Liver (tissue), 9 donors: Measurements from ENCODE around the gene LIMCH1. TPM values are rescaled to one million over a fixed set of nuclear protein-coding genes. Genes with fewer than 3 reads are reported as not detected.

ENCODE experiments used
- DNase-seq: peaks from one replicate; pipeline ENCODE4 v3.0.0-alpha.2; 2017; ENCODE audit warnings: low spot score
- H3K27ac ChIP-seq, 2 donors: one replicate each; pipeline ENCODE4 v1.7.0; 2013; ENCODE audit warnings: inconsistent platforms in 2 of 2, low read length in 2 of 2, control low read depth in 1 of 2, low read depth in 1 of 2, mild to moderate bottlenecking in 1 of 2
- H3K27me3 ChIP-seq, 4 donors: one replicate each; pipeline versions ENCODE4 v1.6.1 to v1.7.0; 2013; ENCODE audit warnings: low read length in 3 of 4, inconsistent platforms in 1 of 4, mild to moderate bottlenecking in 1 of 4, moderate library complexity in 1 of 4; ENCODE audit not compliant: control insufficient read depth in 4 of 4, insufficient read depth in 4 of 4
- H3K36me3 ChIP-seq, 4 donors: one replicate each; pipeline versions ENCODE4 v1.6.1 to v1.7.0; 2013; ENCODE audit warnings: low read length in 3 of 4, mild to moderate bottlenecking in 3 of 4, low read depth in 1 of 4, moderate library complexity in 1 of 4; ENCODE audit not compliant: control insufficient read depth in 4 of 4, insufficient read depth in 3 of 4
- H3K4me1 ChIP-seq, 4 donors: one replicate each; pipeline versions ENCODE4 v1.6.1 to v1.7.0; 2013; ENCODE audit warnings: low read length in 3 of 4, mild to moderate bottlenecking in 3 of 4, moderate library complexity in 1 of 4; ENCODE audit not compliant: control insufficient read depth in 4 of 4, insufficient read depth in 4 of 4
- H3K4me3 ChIP-seq, 3 donors: one replicate each; pipeline versions ENCODE4 v1.6.1 to v1.7.0; 2013; ENCODE audit warnings: low read length in 3 of 3, control low read depth in 1 of 3, low read depth in 1 of 3, mild to moderate bottlenecking in 1 of 3
- H3K9ac ChIP-seq, 2 donors: one replicate each; pipeline ENCODE4 v1.7.0; 2013; ENCODE audit warnings: low read length in 2 of 2, mild to moderate bottlenecking in 2 of 2, moderate library complexity in 2 of 2, control low read depth in 1 of 2, low read depth in 1 of 2
- H3K9me3 ChIP-seq, 4 donors: one replicate each; pipeline versions ENCODE4 v1.6.1 to v1.7.0; 2013; ENCODE audit warnings: low read length in 3 of 4; ENCODE audit not compliant: control insufficient read depth in 4 of 4
- ATF3 ChIP-seq: IDR thresholded peaks from 2 replicates; pipeline ENCODE4 v1.6.1; 2016; ENCODE audit warnings: antibody characterized with exemption
- CTCF ChIP-seq: fragments of 150-350 bp; IDR thresholded peaks from 2 replicates; pipeline ENCODE4 v1.5.1; 2017; ENCODE audit warnings: improper control_type of control experiment, low read depth, low read length; ENCODE audit not compliant: missing input control
- EGR1 ChIP-seq, 2 donors: IDR thresholded peaks; 2 replicates each; pipeline ENCODE4 v1.6.1; 2016 to 2018; ENCODE audit warnings: antibody characterized with exemption in 2 of 2, low read depth in 2 of 2
- FOXA1 ChIP-seq: IDR thresholded peaks from 2 replicates; pipeline ENCODE4 v1.6.1; 2016; ENCODE audit warnings: antibody characterized with exemption
- FOXA2 ChIP-seq: IDR thresholded peaks from 2 replicates; pipeline ENCODE4 v1.6.1; 2016; ENCODE audit warnings: antibody characterized with exemption
- GABPA ChIP-seq, 2 donors: IDR thresholded peaks in 1 of 2; conservative IDR thresholded peaks in 1 of 2; 2 replicates each; pipeline ENCODE4 v1.6.1; 2016; ENCODE audit warnings: antibody characterized with exemption in 2 of 2, mild to moderate bottlenecking in 1 of 2, moderate library complexity in 1 of 2
- HNF4A ChIP-seq, 2 donors: conservative IDR thresholded peaks; 2 replicates each; pipeline ENCODE4 v1.6.1; 2016; ENCODE audit warnings: antibody characterized with exemption in 2 of 2, mild to moderate bottlenecking in 2 of 2
- HNF4G ChIP-seq: IDR thresholded peaks from 2 replicates; pipeline ENCODE4 v1.6.1; 2016; ENCODE audit warnings: antibody characterized with exemption
- JUND ChIP-seq, 2 donors: IDR thresholded peaks; 2 replicates each; pipeline ENCODE4 v1.6.1; 2016; ENCODE audit warnings: antibody characterized with exemption in 2 of 2
- MAX ChIP-seq: IDR thresholded peaks from 2 replicates; pipeline ENCODE4 v1.6.1; 2016; ENCODE audit warnings: antibody characterized with exemption
- NR2F2 ChIP-seq: IDR thresholded peaks from 2 replicates; pipeline ENCODE4 v1.6.1; 2016; ENCODE audit warnings: antibody characterized with exemption
- RAD21 ChIP-seq, 2 donors: IDR thresholded peaks; 2 replicates each; pipeline ENCODE4 v1.6.1; 2016; ENCODE audit warnings: antibody characterized with exemption in 2 of 2, mild to moderate bottlenecking in 2 of 2
- REST ChIP-seq: IDR thresholded peaks from 2 replicates; pipeline ENCODE4 v1.6.1; 2016; ENCODE audit warnings: antibody characterized with exemption, mild to moderate bottlenecking
- RXRA ChIP-seq, 2 donors: IDR thresholded peaks; 2 replicates each; pipeline ENCODE4 v1.6.1; 2017 to 2018; ENCODE audit warnings: antibody characterized with exemption in 2 of 2, mild to moderate bottlenecking in 1 of 2
- SP1 ChIP-seq: IDR thresholded peaks from 2 replicates; pipeline ENCODE4 v1.6.1; 2018; ENCODE audit warnings: antibody characterized with exemption, mild to moderate bottlenecking
- TAF1 ChIP-seq: conservative IDR thresholded peaks from 2 replicates; pipeline ENCODE4 v1.6.1; 2016; ENCODE audit warnings: antibody characterized with exemption, mild to moderate bottlenecking
- YY1 ChIP-seq: IDR thresholded peaks from 2 replicates; pipeline ENCODE4 v1.6.1; 2016; ENCODE audit warnings: antibody characterized with exemption, mild to moderate bottlenecking
- ZBTB33 ChIP-seq: IDR thresholded peaks from 2 replicates; pipeline ENCODE4 v1.6.1; 2016; ENCODE audit warnings: antibody characterized with exemption
- WGBS: extraction: QIAGEN DNeasy Blood & Tissue Kit; methylation state at CpG from one replicate; pipeline ENCODE4 v1.1.7; 2013; 5-methylcytosine and 5-hydroxymethylcytosine counted together
- polyA plus RNA-seq, 2 donors: library from polyadenylated mRNA; stranded (reverse) in 1 of 2; unstranded in 1 of 2; fragments of 200-250 nt in 1 of 2; fragments of >200 nt in 1 of 2; fragmentation: Nextera tagmentation in 1 of 2; extraction: Ambion mirVana in 1 of 2; gene quantifications; one replicate each; pipeline versions ENCODE4 v1.2.1 to v1.2.3, GENCODE V29; 2013 to 2015
- total RNA-seq, 2 donors: library from RNA; depleted of rRNA; stranded (reverse); fragments of >200 nt; gene quantifications; one replicate each; pipeline ENCODE4 v1.2.3, GENCODE V29; 2014
- donor health status: healthy.
- donor health status: healthy.
- donor health status: healthy.
- donor health status: healthy.
- donor health status: healthy.

LIMCH1 gene
- total and polyA plus RNA-seq, 4 donors: 2.0 to 30.6 (median 8.1) TPM

GRCh38 chr4:41622787-41623186 is 84.8 kb downstream of the LIMCH1 start:
- no peak overlapping the region for H3K9ac ChIP-seq
- 90% methylated on average over 2 of the region's 2 CpGs for WGBS
- TF ChIP-seq TAF1 (no peak), REST (no peak), NR2F2 (no peak), YY1 (no peak), JUND (IDR thresholded peaks at IDR 0.05) (no peak), CTCF (no peak), HNF4G (no peak), ZBTB33 (no peak), RXRA (IDR thresholded peaks at IDR 0.05) (no peak), SP1 (no peak), MAX (no peak), HNF4A (conservative IDR thresholded peaks at IDR 0.05) (no peak), FOXA1 (no peak), ATF3 (no peak), GABPA (IDR thresholded peaks at IDR 0.05 in 1 of 2, conservative IDR thresholded peaks at IDR 0.05 in 1 of 2) (no peak), FOXA2 (no peak), EGR1 (IDR thresholded peaks at IDR 0.05; ENCODE audit: low read depth in 2 of 2) (no peak)
- H3K4me3 ChIP-seq: no peak overlapping the region
- H3K9me3 ChIP-seq: no peaks in the 10 kb centered on the region
- DNase-seq: no peak
- H3K27ac ChIP-seq: no peak overlapping the region
- H3K4me1 ChIP-seq: no peaks in the 10 kb centered on the region
- peaks cover 0 to 10% (median 0%) of the 10 kb centered on the region in 4 donors for H3K36me3 ChIP-seq
- H3K27me3 ChIP-seq: no peaks in the 10 kb centered on the region

- TF ChIP-seq TAF1: no peak
- no peak for TF ChIP-seq NR2F2
- no peak for TF ChIP-seq YY1
- no peak for TF ChIP-seq FOXA2
- TF ChIP-seq RAD21 (IDR thresholded peaks at IDR 0.05): no peak
- TF ChIP-seq HNF4G: no peak
- no peak for TF ChIP-seq ATF3
- no peak for TF ChIP-seq HNF4A (conservative IDR thresholded peaks at IDR 0.05)
- no peak for TF ChIP-seq REST
- no peak for TF ChIP-seq EGR1 (IDR thresholded peaks at IDR 0.05; ENCODE audit: low read depth in 2 of 2)
- TF ChIP-seq FOXA1: no peak
- no peak for TF ChIP-seq SP1
- TF ChIP-seq RXRA (IDR thresholded peaks at IDR 0.05): no peak
- TF ChIP-seq JUND (IDR thresholded peaks at IDR 0.05): no peak
- TF ChIP-seq MAX: no peak
- H3K9me3 ChIP-seq: no peaks in the 10 kb centered on the region
- peaks cover 0 to 4% (median 0%) of the 10 kb centered on the region in 4 donors for H3K36me3 ChIP-seq
- no peaks in the 10 kb centered on the region for H3K27me3 ChIP-seq
- H3K9ac ChIP-seq: no peak overlapping the region
- H3K27ac ChIP-seq: no peak overlapping the region
- whole genome bisulfite sequencing: 89% methylated on average over 3 of the region's 3 CpGs
- H3K4me1 ChIP-seq: no peaks in the 10 kb centered on the region
- DNase-seq: no peak
- H3K4me3 ChIP-seq: no peak overlapping the region
Measured at GRCh38 chr4:41624765-41625164, 86.8 kb downstream of the LIMCH1 start.
